PC-3 (cell line): ENCODE data around the gene EYS. TPM values are rescaled to one million over a fixed set of nuclear protein-coding genes. Genes with fewer than 3 reads are reported as not detected.

Experiments used
- ATAC-seq: fragments of 200-7000 bp; cut with Tn5 transposase; 2 replicates; pipeline ENCODE4 v1.9.1; 2020; ENCODE audit warnings: mild to moderate bottlenecking, moderate library complexity
- BruUV-seq: library from RNA; stranded (reverse); fragments of 400-500 nt; replicated peaks from 2 replicates; lab custom pipeline; 2021; lab: Mats Ljungman, UMichigan
- CTCF ChIA-PET: fragments of 300-600 bp; sonication (Branson Sonifier 250); formaldehyde crosslinking; loops from one replicate; lab custom pipeline; 2022; ENCODE audit warnings: antibody characterized with exemption; lab: Charles Lee
- POLR2A ChIA-PET: fragments of 300-600 bp; sonication (Branson Sonifier 250); formaldehyde crosslinking; loops from one replicate; lab custom pipeline; 2022; ENCODE audit warnings: antibody characterized with exemption; ENCODE audit not compliant: unreplicated experiment; lab: Charles Lee
- DNase-seq: peaks from one replicate; pipeline ENCODE4 v3.0.0-alpha.2; 2015
- H2AFZ ChIP-seq: fragments of 300-600 bp; sonication (generic); 2 replicates; pipeline ENCODE4 v1.6.0; 2016; ENCODE audit warnings: antibody characterized with exemption, low read length
- H3F3A ChIP-seq: fragments of 300-600 bp; sonication (generic); one replicate; pipeline ENCODE4 v1.6.0; 2017; ENCODE audit warnings: antibody characterized with exemption, low read length, control low read depth, mild to moderate bottlenecking; ENCODE audit not compliant: unreplicated experiment
- H3K27ac ChIP-seq: fragments of 300-600 bp; sonication (generic); 2 replicates; pipeline ENCODE4 v1.5.1; 2016; ENCODE audit warnings: mild to moderate bottlenecking, low read length
- H3K27me3 ChIP-seq: fragments of 300-600 bp; sonication (generic); 2 replicates; pipeline ENCODE4 v1.6.1; 2016; ENCODE audit warnings: low read length, mixed read lengths
- H3K36me3 ChIP-seq: fragments of 300-600 bp; sonication (generic); 2 replicates; pipeline ENCODE4 v1.6.1; 2016; ENCODE audit warnings: low read depth, mixed run types, low read length, mixed read lengths
- H3K4me1 ChIP-seq: fragments of 300-600 bp; sonication (generic); 2 replicates; pipeline ENCODE4 v1.5.1; 2016; ENCODE audit warnings: low read length; ENCODE audit not compliant: insufficient read depth
- H3K4me2 ChIP-seq: fragments of 300-600 bp; sonication (generic); 2 replicates; pipeline ENCODE4 v1.6.0; 2016; ENCODE audit warnings: low read length
- H3K4me3 ChIP-seq: fragments of 300-600 bp; sonication (generic); 2 replicates; pipeline ENCODE4 v1.5.1; 2016; ENCODE audit warnings: mild to moderate bottlenecking, low read length, mixed read lengths
- H3K79me2 ChIP-seq: fragments of 300-600 bp; sonication (generic); 2 replicates; pipeline ENCODE4 v1.6.1; 2017; ENCODE audit warnings: low read length, mixed read lengths
- H3K9ac ChIP-seq: fragments of 300-600 bp; sonication (generic); 2 replicates; pipeline ENCODE4 v1.6.0; 2016; ENCODE audit warnings: mild to moderate bottlenecking, low read length
- H3K9me2 ChIP-seq: fragments of 300-600 bp; sonication (generic); replicated peaks from 2 replicates; pipeline ENCODE4 v1.6.1; 2016; ENCODE audit warnings: mixed run types, low read length, mixed read lengths
- H3K9me3 ChIP-seq: fragments of 300-600 bp; sonication (generic); 2 replicates; pipeline ENCODE4 v1.6.1; 2016; ENCODE audit warnings: low read length, mixed read lengths
- H4K20me1 ChIP-seq: fragments of 300-600 bp; sonication (generic); 2 replicates; pipeline ENCODE4 v1.6.1; 2016; ENCODE audit warnings: low read length, mixed read lengths
- CTCF ChIP-seq: fragments of 300-600 bp; sonication (generic); conservative IDR thresholded peaks from 2 replicates; pipeline ENCODE4 v1.5.1; 2017; ENCODE audit warnings: antibody characterized with exemption, low read depth, mild to moderate bottlenecking, low read length
- EZH2 ChIP-seq: fragments of 300-600 bp; sonication (generic); IDR thresholded peaks from one replicate; pipeline ENCODE4 v1.6.1; 2017; ENCODE audit warnings: antibody characterized with exemption, mild to moderate bottlenecking, low read length; ENCODE audit not compliant: unreplicated experiment
- EZH2phosphoT487 ChIP-seq: fragments of 300-600 bp; sonication (generic); IDR thresholded peaks from 2 replicates; pipeline ENCODE4 v1.6.1; 2018; ENCODE audit warnings: mild to moderate bottlenecking, antibody characterized with exemption, low read length, borderline replicate concordance
- intact Hi-C: fragments of 100-400 bp; cut with micrococcal nuclease; formaldehyde crosslinking; loops from 2 replicates; pipeline ENCODE4 v1.9.0; 2023
- total RNA-seq: library from RNA; depleted of rRNA; stranded (reverse); fragments of >200 nt; gene quantifications from 2 replicates; pipeline ENCODE4 v1.2.3, GENCODE V29; 2014

EYS gene
- total RNA-seq, 1 experiment from 2014 or later: 0.07 TPM

- POLR2A ChIA-PET: no interaction called here
- Histone ChIP-seq H3K4me3 (no peak overlapping the region), H3K27me3 (no peaks in the 10 kb centered on the region), H3K4me1 (peaks cover 4% of the 10 kb centered on the region; the same call in 1 of the 2 replicates), H2AFZ (0 out of 2 replicates have a peak overlapping the region, but pooled peaks have one; percentile 7), H3K79me2 (no peaks in the 10 kb centered on the region), H3K36me3 (no peaks in the 10 kb centered on the region), H3K9me2 (no peaks in the 10 kb centered on the region), H4K20me1 (no peaks in the 10 kb centered on the region), H3K27ac (no peak overlapping the region), H3F3A (no peaks in the 10 kb centered on the region), H3K9ac (no peak overlapping the region), H3K4me2 (no peak overlapping the region), H3K9me3 (no peaks in the 10 kb centered on the region)
- CTCF ChIA-PET: interaction anchor here (0.6 to 1.5 kb wide), 3 partner anchors 268 to 721 kb away, joined by 3 to 11 read pairs (median 5); no protein-coding TSS in a partner anchor
- intact Hi-C loops: loop anchor here (1.0 to 10.0 kb wide), 7 partner anchors 72 to 825 kb away; no protein-coding TSS in a partner anchor
- no TSS peak for BruUV-seq
- DNase-seq (peak; percentile 73), ATAC-seq (peak; percentile 94)
- no peak for TF ChIP-seq EZH2phosphoT487
- TF ChIP-seq CTCF: peak; percentile 83
These were observed 1694.5 kb downstream of the EYS start for GRCh38 chr6:64012351-64013001.

DNA sequence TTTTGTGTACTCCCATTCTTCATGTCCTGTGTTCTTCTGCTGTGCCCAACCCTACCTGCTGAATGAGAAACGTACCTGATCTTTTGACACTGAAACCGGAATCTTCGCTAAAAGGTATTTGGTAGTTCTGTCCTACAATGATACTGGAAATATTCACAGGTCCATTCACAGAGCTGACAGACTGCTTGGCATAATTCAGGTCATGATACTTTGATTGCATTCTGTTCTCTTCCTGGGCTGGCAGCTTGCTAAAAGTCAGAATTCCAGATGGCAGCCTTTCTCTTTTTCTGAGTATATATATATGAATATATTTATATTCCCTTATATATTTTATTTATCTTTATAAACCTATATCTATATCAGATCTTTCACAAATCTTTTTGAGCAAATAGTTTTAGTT lies 1696.4 kb downstream of the EYS start:
- no peak for TF ChIP-seq CTCF
- TF ChIP-seq EZH2: no peak
- TF ChIP-seq EZH2phosphoT487: no peak
- intact Hi-C loops: loop anchor here (5.0 to 10.0 kb wide), 4 partner anchors 86 to 827 kb away; no protein-coding TSS in a partner anchor
- Histone ChIP-seq H3K4me3 (no peak overlapping the region), H3K27me3 (no peaks in the 10 kb centered on the region), H2AFZ (no peak overlapping the region), H3F3A (no peaks in the 10 kb centered on the region), H3K4me2 (no peak overlapping the region), H4K20me1 (no peaks in the 10 kb centered on the region), H3K79me2 (no peaks in the 10 kb centered on the region), H3K27ac (no peak overlapping the region), H3K4me1 (peaks cover 4% of the 10 kb centered on the region; the same call in 1 of the 2 replicates), H3K9ac (no peak overlapping the region), H3K9me3 (no peaks in the 10 kb centered on the region), H3K36me3 (no peaks in the 10 kb centered on the region), H3K9me2 (no peaks in the 10 kb centered on the region)
- ChIA-PET POLR2A (no interaction called here), CTCF (no interaction called here)
- DNase-seq: no peak
- no peak for ATAC-seq
- no TSS peak for BruUV-seq

- ATAC-seq (no peak), DNase-seq (no peak)
- H3F3A ChIP-seq: no peaks in the 10 kb centered on the region
- H3K27me3 ChIP-seq: no peaks in the 10 kb centered on the region
- H2AFZ ChIP-seq: no peak overlapping the region
- no peak overlapping the region for H3K4me2 ChIP-seq
- no peak overlapping the region for H3K27ac ChIP-seq
- H3K36me3 ChIP-seq: no peaks in the 10 kb centered on the region
- POLR2A ChIA-PET: no interaction called here
- no peaks in the 10 kb centered on the region for H3K9me3 ChIP-seq
- H4K20me1 ChIP-seq: no peaks in the 10 kb centered on the region
- no peaks in the 10 kb centered on the region for H3K79me2 ChIP-seq
- H3K9ac ChIP-seq: no peak overlapping the region
- H3K4me3 ChIP-seq: no peak overlapping the region
- TF ChIP-seq CTCF: no peak
- no peak for TF ChIP-seq EZH2phosphoT487
- TF ChIP-seq EZH2: no peak
- intact Hi-C loops: loop anchor here (5.0 to 10.0 kb wide), 4 partner anchors 85 to 827 kb away; no protein-coding TSS in a partner anchor
- H3K9me2 ChIP-seq: no peaks in the 10 kb centered on the region
- CTCF ChIA-PET: no interaction called here
- H3K4me1 ChIP-seq: peaks cover 4% of the 10 kb centered on the region; the same call in 1 of the 2 replicates
- no TSS peak for BruUV-seq
These were observed 1697.0 kb downstream of the EYS start for GRCh38 chr6:64010010-64010409.
